ENCODE results near the gene ATP6V1E1. TPM values are rescaled to one million over a fixed set of nuclear protein-coding genes. Genes with fewer than 3 reads are reported as not detected.

ATP6V1E1 gene
- total and polyA plus RNA-seq, 9 of the 15 experiments (the other 6 are each of a cell fraction or from before 2014, with no cell fraction given), result 122 to 249 (median 179) TPM

- TF ChIP-seq ZNF318 (IDR thresholded peaks at IDR 0.05; ENCODE audit: borderline replicate concordance in 1 of 2, low read depth in 1 of 2) (no peak), ZNF583 (CRISPR knock-in tag; IDR thresholded peaks at IDR 0.05) (no peak), MCM7 (IDR thresholded peaks at IDR 0.05) (no peak), ZNF174 (CRISPR knock-in tag; IDR thresholded peaks at IDR 0.05) (no peak), ETV1 (tag; conservative IDR thresholded peaks at IDR 0.05; ENCODE audit: low read depth) (peak; percentile 56), MAFK (IDR thresholded peaks at IDR 0.05; ENCODE audit: low read length) (peak; percentile 35; the same call in 1 of the 2 replicates), SP2 (IDR thresholded peaks at IDR 0.05; ENCODE audit: extremely low read depth, low read depth, low read length, poor library complexity, severe bottlenecking) (no peak), ZNF668 (CRISPR knock-in tag; IDR thresholded peaks at IDR 0.05) (no peak), ZMIZ1 (IDR thresholded peaks at IDR 0.05; ENCODE audit: low read depth in 2 of 2, low read length in 2 of 2) (no peak), PYGO2 (tag; IDR thresholded peaks at IDR 0.05) (no peak), GTF2B (IDR thresholded peaks at IDR 0.05; ENCODE audit: extremely low read depth, insufficient read length) (no peak), MAFF (IDR thresholded peaks at IDR 0.05; ENCODE audit: low read length) (peak; percentile 13; the same call in 1 of the 2 replicates), GTF2E2 (tag; IDR thresholded peaks at IDR 0.05) (no peak)
Measured at GRCh38 chr22:17576470-17576869, 52.1 kb downstream of the ATP6V1E1 start (continued).
